SK-N-SH treated with all-trans-retinoic acid at 6 μM for 48 hours (cell line): ENCODE data around the gene HECTD3.

Experiments
- PATZ1 ChIP-seq: fragments of 250-450 bp; sonication (Bioruptor Pico); IDR thresholded peaks from 2 replicates; pipeline ENCODE4 v1.8.0; 2020; ENCODE audit warnings: mild to moderate bottlenecking, moderate library complexity, borderline replicate concordance
- PPARA ChIP-seq: fragments of 250-450 bp; sonication (Bioruptor Pico); IDR thresholded peaks from 2 replicates; pipeline ENCODE4 v1.5.0; 2020; ENCODE audit warnings: mild to moderate bottlenecking, borderline replicate concordance
- TCF4 ChIP-seq: fragments of 250-450 bp; sonication (Bioruptor Pico); IDR thresholded peaks from 2 replicates; pipeline ENCODE4 v1.8.0; 2021; ENCODE audit warnings: mild to moderate bottlenecking, moderate library complexity, borderline replicate concordance

GRCh38 chr1:45003741-45004140, 7.4 kb downstream of the HECTD3 start:
- TF ChIP-seq PATZ1 (CRISPR knock-in tag) (no peak), PPARA (no peak), TCF4 (no peak)
